Gastrocnemius medialis (tissue), 4 donors: Measurements from ENCODE around the gene AGL.

Experiments used
- CTCF ChIP-seq, 5 experiments: fragments of 450-650 bp in 3 of 5; fragments of 200-600 bp in 2 of 5; sonication (generic) in 2 of 5; IDR thresholded peaks in 4 of 5; conservative IDR thresholded peaks in 1 of 5; 1 replicate in 4 of 5; 2 replicates in 1 of 5; pipeline ENCODE4 v1.5.1; 2016 to 2019; ENCODE audit warnings: antibody characterized with exemption in 5 of 5, mild to moderate bottlenecking in 3 of 5, moderate library complexity in 3 of 5
- POLR2A ChIP-seq, 2 donors: fragments of 450-650 bp; IDR thresholded peaks; one replicate each; pipeline ENCODE4 v1.6.1; 2017; ENCODE audit warnings: antibody characterized with exemption in 2 of 2, mild to moderate bottlenecking in 2 of 2, moderate library complexity in 2 of 2

- TF ChIP-seq CTCF (IDR thresholded peaks at IDR 0.05 in 4 of 5, conservative IDR thresholded peaks at IDR 0.05 in 1 of 5) (no peak), POLR2A (IDR thresholded peaks at IDR 0.05) (no peak)
These were observed 25.1 kb upstream of the AGL start for GRCh38 chr1:99825098-99825497.
